ENCODE data around the gene RALGPS1.

- no peak for TF ChIP-seq MAX (IDR thresholded peaks at IDR 0.05)
- no peak for TF ChIP-seq POLR2A (IDR thresholded peaks at IDR 0.05; ENCODE audit: insufficient read depth in 1 of 2, low read depth in 2 of 2, low read length in 2 of 2)
- no peak for TF ChIP-seq MED13 (CRISPR knock-in tag; IDR thresholded peaks at IDR 0.05)
- no peak for TF ChIP-seq ATF7 (IDR thresholded peaks at IDR 0.05)
- no peak for TF ChIP-seq ATF7 (CRISPR knock-in tag; IDR thresholded peaks at IDR 0.05)
- TF ChIP-seq RFX3 (CRISPR knock-in tag; IDR thresholded peaks at IDR 0.05): no peak
- no peak for TF ChIP-seq NR2F6 (IDR thresholded peaks at IDR 0.05)
- TF ChIP-seq NR2F6 (CRISPR knock-in tag; IDR thresholded peaks at IDR 0.05): no peak
- TF ChIP-seq GABPB1 (CRISPR knock-in tag; IDR thresholded peaks at IDR 0.05): no peak
- TF ChIP-seq ZBTB34 (CRISPR knock-in tag; IDR thresholded peaks at IDR 0.05): no peak
- TF ChIP-seq NR2C2 (CRISPR knock-in tag; IDR thresholded peaks at IDR 0.05; ENCODE audit: borderline replicate concordance): no peak
- TF ChIP-seq TBL1XR1 (IDR thresholded peaks at IDR 0.05; ENCODE audit: borderline replicate concordance, low read length, partially characterized antibody): no peak
- no peak for TF ChIP-seq EP300 (IDR thresholded peaks at IDR 0.05; ENCODE audit: low read depth in 2 of 2, low read length in 2 of 2)
- no peak for TF ChIP-seq EP300 (CRISPR knock-in tag; IDR thresholded peaks at IDR 0.05; ENCODE audit: borderline replicate concordance)
- no peak for TF ChIP-seq USF2 (IDR thresholded peaks at IDR 0.05; ENCODE audit: low read depth, low read length)
- no peak for TF ChIP-seq USF2 (CRISPR knock-in tag; IDR thresholded peaks at IDR 0.05; ENCODE audit: borderline replicate concordance)
These were observed 163.0 kb downstream of the RALGPS1 start for GRCh38 chr9:127077644-127077946.

Measured in HepG2 (cell line).